Inflammatory macrophage treated with lipopolysaccharide for 4 hours (primary cell): ENCODE data around the gene GNPDA1.

Experiments
- DNase-seq: peaks from one replicate; pipeline ENCODE4 v3.0.0-alpha.2; 2020

The GNPDA1 gene

GRCh38 chr5:142020122-142020659, 7.4 kb upstream of the GNPDA1 start:
- no peak for DNase-seq

- no peak for DNase-seq
Observed at GRCh38 chr5:142017832-142018427, 5.1 kb upstream of the GNPDA1 start.

DNA sequence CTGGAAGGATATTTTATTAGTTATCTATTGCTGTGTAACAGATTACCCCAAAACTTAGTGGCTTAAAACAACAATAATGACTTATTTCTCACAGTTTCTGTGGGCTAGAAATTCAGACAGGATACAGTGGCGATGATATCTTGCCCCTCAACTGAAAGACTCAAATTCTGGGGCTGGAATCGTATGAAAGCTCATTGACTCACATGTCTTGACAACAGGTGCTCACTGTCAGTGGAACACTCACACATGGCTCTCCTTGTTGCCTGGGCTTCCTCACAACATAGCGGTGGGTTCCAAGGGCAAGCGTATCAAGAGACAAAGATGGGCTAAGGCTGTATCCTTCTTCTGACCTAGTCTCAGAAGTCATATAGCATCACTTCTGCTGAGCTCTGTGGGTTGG, 3.7 kb upstream of the GNPDA1 start:
- no peak for DNase-seq

- DNase-seq = peak; percentile 81
Observed at GRCh38 chr5:142015781-142016533, 3.1 kb upstream of the GNPDA1 start.

GRCh38 chr5:142014911-142015584, 2.2 kb upstream of the GNPDA1 start:
- peak; percentile 55 for DNase-seq

DNA sequence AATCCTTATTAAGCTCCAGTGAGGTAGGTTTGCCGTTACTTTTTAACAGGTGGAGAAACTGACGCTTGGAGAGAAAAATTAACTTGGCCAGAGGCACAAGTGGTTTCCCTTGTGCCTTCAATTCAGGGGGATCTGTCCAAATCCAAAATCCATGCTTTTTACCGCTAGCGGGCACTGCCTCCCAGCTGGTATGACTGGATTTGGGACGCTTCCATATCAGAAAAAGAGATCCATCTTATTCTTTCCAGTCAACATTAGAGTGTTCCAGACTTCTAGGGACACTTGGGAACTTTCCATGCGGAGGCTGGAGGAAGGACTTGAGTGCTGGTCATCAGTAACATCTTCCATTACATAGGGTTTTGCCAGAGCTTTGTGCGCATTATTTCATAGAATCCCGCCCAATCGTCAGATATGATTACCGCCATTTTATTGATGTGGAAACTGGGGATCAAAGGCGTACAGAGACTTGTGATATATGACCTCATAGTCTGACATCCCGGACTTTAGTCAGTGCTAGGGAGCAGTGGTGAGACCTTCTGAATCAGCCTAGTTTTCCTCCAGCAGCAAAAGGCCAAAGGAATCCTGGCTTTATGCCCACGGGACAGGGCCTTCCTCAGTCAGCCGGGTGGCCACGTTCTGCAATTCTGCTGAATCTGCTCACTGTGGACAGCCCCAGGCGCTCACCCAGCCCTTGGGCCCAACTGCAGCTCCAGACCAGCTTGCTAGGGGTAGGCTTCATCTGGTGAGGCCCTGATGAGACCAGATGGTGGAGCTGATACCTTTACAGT, 1.1 kb upstream of the GNPDA1 start:
- DNase-seq = no peak

DNA sequence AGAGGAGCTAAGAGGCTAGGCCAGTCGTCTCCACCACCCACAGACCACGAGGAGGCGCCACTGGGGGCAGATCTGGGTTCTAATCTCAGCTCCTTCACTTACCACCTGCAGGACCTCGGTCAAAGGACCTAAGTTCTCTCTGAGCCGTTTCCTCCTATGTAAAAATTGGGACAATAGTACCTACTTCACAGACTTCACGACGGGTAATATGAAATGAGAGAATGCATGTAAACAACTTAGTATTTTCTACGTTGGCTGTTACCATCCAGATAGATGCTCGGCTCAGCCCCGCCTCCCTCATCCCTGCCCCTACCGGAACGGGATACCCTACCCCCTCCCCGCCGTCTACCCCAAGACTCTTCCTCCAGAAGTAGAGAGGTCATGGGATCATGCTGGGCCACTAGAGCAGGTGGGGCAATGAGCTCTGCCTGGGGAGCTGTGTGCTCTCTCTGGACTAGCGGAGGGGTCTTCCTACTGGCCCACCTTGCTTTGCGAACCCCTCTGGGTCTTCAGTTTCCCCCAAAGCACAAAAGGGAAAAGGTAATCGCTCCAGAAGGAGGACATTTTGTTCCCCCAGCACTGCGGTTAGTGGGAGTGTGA, 541 bp downstream of the GNPDA1 start:
- peak; percentile 61 for DNase-seq

GRCh38 chr5:142011572-142012185, 1.1 kb downstream of the GNPDA1 start:
- DNase-seq = no peak

DNA sequence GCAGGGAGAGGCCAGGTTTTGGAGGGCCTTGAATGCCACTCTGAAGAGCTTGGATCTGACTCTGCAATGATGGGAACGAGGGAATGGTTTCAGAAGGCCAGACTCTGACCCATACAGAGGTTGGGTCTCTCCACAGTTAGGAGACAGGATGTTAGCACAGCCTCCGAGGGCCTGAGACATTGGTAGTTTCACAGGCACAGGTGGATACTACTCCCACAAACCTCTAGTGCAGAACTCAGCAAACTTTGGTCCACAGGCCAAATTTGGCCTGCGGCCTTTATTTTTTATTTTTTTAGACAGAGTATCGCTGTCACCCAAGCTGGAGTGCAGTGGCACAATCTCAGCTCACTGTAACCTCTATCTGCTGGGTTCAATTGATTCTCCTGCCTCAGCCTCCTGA, 2.9 kb downstream of the GNPDA1 start:
- no peak for DNase-seq

DNA sequence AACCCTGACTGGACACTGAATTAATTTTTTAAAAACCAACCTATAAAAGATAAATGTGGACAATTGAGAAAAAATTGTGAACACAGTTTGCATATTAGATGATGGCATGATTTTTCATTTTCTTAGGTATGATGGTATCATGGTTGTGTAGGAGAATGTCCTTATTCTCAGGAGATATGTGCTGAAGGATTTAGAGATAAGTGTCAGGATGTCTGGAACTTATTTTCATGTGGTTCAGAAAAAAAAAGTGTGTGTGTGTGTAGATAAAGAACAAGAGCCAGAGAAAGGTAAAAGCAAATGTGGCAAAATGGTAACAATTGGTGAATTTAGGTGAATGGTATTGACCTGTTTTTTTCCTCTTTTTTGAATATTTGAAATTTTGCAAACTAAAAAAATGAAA, 4.0 kb downstream of the GNPDA1 start:
- DNase-seq = no peak

DNA sequence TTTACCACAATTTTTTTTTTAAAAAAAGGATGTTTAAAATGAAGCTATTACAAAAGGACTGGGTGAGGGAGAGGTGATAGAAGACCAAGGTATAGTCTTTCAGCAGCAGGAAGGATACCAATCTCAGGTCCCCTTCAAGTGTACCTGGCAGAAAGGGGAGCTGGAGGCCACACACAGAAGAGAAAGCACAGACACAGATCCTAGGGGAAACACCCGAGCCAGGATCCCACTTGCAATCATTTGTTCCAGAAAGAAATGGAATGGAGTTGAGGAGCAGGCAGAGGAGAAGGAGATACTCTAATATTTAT, 5.6 kb downstream of the GNPDA1 start:
- no peak for DNase-seq

DNA sequence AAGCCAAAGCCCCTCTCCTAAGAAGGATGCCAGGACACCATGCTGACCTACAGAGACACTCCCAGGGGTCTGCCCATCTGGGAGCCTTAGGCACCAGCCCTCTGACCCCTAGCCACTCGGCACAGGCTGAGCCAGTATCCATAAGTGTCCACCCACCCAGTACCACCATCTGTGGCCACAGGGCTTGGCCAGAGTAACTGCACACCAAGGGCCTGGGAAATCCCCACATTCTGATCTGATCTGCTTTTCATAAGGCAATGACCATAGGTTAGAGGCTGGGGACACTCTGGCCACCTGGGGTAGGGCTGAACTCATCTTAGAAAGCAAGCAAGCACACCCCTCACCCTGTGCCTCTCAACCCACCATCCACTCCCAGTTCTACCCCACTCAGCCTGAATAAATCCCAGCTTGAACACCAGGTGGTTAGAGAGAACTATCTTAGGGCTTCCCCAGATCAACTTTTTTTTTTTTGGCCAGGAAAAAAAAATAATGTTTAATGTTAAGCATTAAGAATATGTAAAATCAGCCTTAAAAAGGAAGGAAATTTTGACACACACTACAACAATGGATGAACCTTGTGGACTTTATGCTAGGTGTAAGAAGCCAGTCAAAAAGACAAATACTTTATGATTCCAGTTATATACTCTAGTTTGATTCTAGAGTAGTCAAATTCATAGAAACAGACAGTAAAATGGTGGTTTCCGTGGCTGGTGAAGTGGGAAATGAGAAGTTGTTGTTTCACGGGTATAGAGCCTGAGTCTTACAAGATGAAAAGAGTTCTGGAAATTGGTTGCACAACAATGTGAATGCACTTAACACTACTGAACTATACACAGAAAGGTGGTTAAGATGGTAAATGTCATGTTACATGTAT, 6.2 kb downstream of the GNPDA1 start:
- peak; percentile 44 for DNase-seq

DNA sequence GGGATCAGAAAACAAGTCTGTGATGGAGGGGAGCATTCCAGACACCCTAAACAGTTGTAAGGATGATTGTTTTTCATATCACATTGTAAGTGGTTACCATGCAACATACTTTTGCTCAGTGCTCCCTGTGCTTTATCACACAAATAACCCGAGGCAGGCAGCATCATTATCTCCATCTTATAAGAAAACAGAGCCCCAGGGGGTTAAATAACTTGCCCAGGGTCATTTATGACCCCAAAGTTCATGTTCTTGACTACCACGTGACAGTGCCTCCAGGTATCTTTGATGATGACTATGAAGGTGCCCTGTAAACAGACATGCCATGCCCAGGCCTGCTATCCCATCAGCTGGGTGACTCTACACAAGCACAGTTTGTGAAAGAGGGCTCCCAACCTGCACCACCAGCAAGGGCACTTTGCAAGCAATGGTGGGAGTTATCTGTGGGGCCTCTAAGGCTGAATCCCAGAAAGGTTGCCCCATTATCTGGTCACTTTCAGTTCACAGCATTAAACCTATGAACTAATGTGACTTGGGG, 9.5 kb downstream of the GNPDA1 start:
- DNase-seq = no peak

DNA sequence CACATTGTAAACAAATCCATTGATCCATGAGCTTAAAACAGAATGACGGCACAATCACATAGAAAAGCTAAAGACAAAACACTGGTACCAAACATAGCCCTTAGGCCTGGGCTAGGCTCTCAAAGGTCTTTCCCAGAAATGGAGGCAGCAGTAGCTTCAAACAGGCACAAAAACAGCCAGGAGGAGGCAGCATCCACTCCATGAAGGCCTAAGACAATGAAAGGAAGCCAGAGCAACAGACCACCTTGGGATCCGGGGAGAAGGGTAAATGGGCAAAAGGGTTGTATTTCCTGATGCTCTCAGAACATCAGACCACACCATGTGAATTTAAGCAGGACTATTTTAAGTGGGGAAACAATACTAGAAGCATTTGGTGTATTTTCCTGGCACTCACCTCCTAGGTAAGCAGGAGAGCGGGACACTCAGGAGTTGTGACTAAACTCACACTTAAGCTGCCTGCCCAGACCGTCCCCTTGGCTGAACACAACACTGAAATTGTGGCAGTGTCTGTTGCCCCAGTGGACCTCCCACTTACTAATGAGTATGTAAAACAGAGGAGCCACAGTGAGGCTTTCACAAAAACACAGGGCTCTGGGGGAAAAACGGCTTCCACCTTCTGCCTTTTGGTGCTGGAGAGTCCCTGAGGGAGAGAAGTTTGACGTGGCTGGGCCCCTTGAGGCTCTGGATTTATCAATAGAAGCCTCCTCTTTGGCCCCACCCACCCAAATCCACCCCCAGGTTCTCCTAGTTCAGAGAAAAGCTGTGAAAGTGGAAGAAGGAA, 11.9 kb downstream of the GNPDA1 start:
- no peak for DNase-seq

DNA sequence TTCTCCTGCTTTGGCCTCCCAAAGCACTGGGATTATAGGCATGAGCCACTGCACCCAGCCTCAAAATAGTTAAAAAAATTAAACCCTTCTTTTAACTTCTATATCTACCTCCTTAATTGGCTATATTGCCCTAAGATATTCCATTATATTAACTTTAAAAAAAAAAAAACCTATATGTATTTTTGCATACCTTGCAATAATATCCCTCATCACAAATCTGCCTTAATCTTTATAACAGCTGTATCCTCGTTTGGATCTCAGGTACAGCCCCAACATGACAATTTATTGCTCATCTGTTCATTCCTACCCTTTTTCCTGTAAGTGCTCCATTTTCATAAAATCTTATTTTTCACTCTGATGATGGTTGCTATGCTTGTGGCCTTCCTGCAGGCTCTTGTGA, 12.7 kb downstream of the GNPDA1 start:
- no peak for DNase-seq

- no peak for DNase-seq
Observed at GRCh38 chr5:141997358-141997960, 15.4 kb downstream of the GNPDA1 start.

GRCh38 chr5:141995656-141996055, 17.2 kb downstream of the GNPDA1 start:
- DNase-seq = no peak

DNA sequence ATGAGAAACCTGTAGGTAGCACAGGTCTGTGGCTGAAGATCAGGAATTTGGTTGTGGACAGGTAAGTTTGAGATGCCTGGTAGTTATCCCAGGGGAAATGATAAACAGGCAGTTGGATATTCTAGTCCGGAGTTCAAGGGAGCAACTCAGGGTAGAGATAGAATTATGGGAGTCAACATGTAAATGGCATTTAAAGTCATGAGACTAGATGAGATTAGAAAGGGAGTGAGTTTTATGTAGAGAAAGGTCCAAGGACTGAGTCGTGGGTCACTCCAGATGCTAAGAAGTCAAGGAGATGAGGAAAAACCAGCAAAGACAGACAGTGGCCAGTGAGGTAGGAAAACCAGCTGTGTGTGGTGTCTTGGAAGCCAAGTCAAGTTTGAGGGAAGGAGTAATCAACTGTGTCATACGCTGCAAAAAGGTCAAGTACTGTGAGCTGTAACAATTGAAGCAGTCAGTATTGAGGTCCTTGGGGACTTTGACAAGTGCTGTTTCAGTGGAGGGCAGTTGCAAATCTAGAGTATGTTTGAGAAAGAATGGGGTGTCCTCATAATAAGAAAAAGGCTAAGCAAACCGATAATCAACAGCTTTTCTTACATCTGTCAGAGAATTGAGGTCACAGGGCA, 18.2 kb downstream of the GNPDA1 start:
- DNase-seq = no peak

- peak; percentile 63 for DNase-seq
Observed at GRCh38 chr5:141992349-141992963, 20.4 kb downstream of the GNPDA1 start.
